Thyroid gland (tissue), 4 donors: ENCODE measurements around the gene ALG2.

Experiments
- POLR2A ChIP-seq, 2 donors: fragments of 450-650 bp; IDR thresholded peaks; one replicate each; pipeline ENCODE4 v1.6.1; 2017; ENCODE audit warnings: antibody characterized with exemption in 2 of 2, mild to moderate bottlenecking in 2 of 2, moderate library complexity in 1 of 2
- TF ChIP-seq, protein P1 (sequence below), 6 experiments: fragments of 200-600 bp in 3 of 6; fragments of 450-650 bp in 3 of 6; sonication (generic) in 3 of 6; IDR thresholded peaks; one replicate each; pipeline ENCODE4 v1.5.1; 2016 to 2019; ENCODE audit warnings: antibody characterized with exemption in 6 of 6, mild to moderate bottlenecking in 2 of 6, inconsistent platforms in 1 of 6, moderate library complexity in 1 of 6

DNA sequence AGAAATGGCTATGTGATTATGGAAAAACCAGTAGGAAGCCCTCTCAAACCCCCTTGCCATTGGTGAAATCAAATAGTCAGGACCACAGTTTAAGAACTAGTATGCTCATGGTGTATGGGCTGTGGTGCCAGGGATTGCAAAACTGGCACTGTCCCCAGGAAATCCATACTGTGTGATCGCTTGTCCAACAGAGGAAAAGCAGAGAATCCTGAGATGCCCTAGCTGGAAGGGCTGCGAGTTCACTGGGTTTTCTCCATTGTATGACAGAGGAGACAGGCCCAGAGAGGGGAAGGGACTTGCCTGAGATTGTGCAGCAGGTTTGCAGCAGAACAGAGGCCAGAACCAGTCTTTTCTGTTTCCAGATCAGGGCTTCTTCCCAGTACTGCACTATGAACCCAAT is 12.9 kb upstream of the ALG2 start:
- TF ChIP-seq, protein P1, sequence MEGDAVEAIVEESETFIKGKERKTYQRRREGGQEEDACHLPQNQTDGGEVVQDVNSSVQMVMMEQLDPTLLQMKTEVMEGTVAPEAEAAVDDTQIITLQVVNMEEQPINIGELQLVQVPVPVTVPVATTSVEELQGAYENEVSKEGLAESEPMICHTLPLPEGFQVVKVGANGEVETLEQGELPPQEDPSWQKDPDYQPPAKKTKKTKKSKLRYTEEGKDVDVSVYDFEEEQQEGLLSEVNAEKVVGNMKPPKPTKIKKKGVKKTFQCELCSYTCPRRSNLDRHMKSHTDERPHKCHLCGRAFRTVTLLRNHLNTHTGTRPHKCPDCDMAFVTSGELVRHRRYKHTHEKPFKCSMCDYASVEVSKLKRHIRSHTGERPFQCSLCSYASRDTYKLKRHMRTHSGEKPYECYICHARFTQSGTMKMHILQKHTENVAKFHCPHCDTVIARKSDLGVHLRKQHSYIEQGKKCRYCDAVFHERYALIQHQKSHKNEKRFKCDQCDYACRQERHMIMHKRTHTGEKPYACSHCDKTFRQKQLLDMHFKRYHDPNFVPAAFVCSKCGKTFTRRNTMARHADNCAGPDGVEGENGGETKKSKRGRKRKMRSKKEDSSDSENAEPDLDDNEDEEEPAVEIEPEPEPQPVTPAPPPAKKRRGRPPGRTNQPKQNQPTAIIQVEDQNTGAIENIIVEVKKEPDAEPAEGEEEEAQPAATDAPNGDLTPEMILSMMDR (IDR thresholded peaks at IDR 0.05): no peak
- TF ChIP-seq POLR2A (IDR thresholded peaks at IDR 0.05): no peak
